Thoracic aorta (tissue), 2 donors: ENCODE data around the gene COL7A1. TPM values are rescaled to one million over a fixed set of nuclear protein-coding genes. Genes with fewer than 3 reads are reported as not detected.

ENCODE experiments used
- ATAC-seq: fragments of 150-250 bp; one replicate; pipeline ENCODE4 v1.8.0; 2017; ENCODE audit warnings: low read depth; ENCODE audit not compliant: insufficient number of reproducible peaks, low FRiP score
- DNase-seq: peaks from one replicate; pipeline ENCODE4 v3.0.0-alpha.2; 2020; ENCODE audit warnings: low spot score
- H3K27ac ChIP-seq, 2 donors: fragments of 200-600 bp; sonication (generic); 1 replicate in 1 of 2; 2 replicates in 1 of 2; pipeline ENCODE4 v1.5.1; 2016; ENCODE audit warnings: mild to moderate bottlenecking in 2 of 2, moderate library complexity in 2 of 2
- H3K27me3 ChIP-seq: fragments of 200-600 bp; sonication (generic); replicated peaks from 2 replicates; pipeline ENCODE4 v1.6.0; 2016; ENCODE audit warnings: mild to moderate bottlenecking; ENCODE audit not compliant: insufficient read depth
- H3K36me3 ChIP-seq: fragments of 200-600 bp; sonication (generic); one replicate; pipeline ENCODE4 v1.5.1; 2016
- H3K4me1 ChIP-seq, 2 donors: fragments of 200-600 bp; sonication (generic); 1 replicate in 1 of 2; 2 replicates in 1 of 2; pipeline versions ENCODE4 v1.5.1 to v1.6.0; 2016; ENCODE audit warnings: low read depth in 2 of 2, mild to moderate bottlenecking in 1 of 2; ENCODE audit not compliant: control insufficient read depth in 1 of 2
- H3K4me3 ChIP-seq: fragments of 200-600 bp; sonication (generic); 2 replicates; pipeline ENCODE4 v1.5.1; 2016; ENCODE audit warnings: mild to moderate bottlenecking
- H3K9me3 ChIP-seq: fragments of 200-600 bp; sonication (generic); 2 replicates; pipeline ENCODE4 v1.5.1; 2016
- CTCF ChIP-seq: fragments of 200-600 bp; sonication (generic); IDR thresholded peaks from one replicate; pipeline ENCODE4 v1.5.1; 2019; ENCODE audit warnings: antibody characterized with exemption
- total RNA-seq, 2 donors: library from RNA; depleted of rRNA; stranded (reverse); fragments of >200 nt; gene quantifications; one replicate each; pipeline versions ENCODE4 v1.1.0 to v1.2.3, GENCODE V29; 2016

Gene COL7A1
- total RNA-seq, 2 donors from 2014 or later = 16.4 to 26.7 TPM

- DNase-seq = no peak
- H3K27ac ChIP-seq = no peak overlapping the region
- H3K27me3 ChIP-seq = no peaks in the 10 kb centered on the region
- no peak for ATAC-seq
- H3K4me3 ChIP-seq = peak overlapping the region; percentile 73
- H3K36me3 ChIP-seq = no peaks in the 10 kb centered on the region
- H3K9me3 ChIP-seq = no peaks in the 10 kb centered on the region
- H3K4me1 ChIP-seq = peaks cover 30 to 55% of the 10 kb centered on the region in 2 donors
- TF ChIP-seq CTCF = no peak
Observed at GRCh38 chr3:48594417-48595049, 596 bp downstream of the COL7A1 start.

- peaks cover 19 to 43% of the 10 kb centered on the region in 2 donors for H3K4me1 ChIP-seq
- H3K9me3 ChIP-seq = no peaks in the 10 kb centered on the region
- no peaks in the 10 kb centered on the region for H3K27me3 ChIP-seq
- TF ChIP-seq CTCF = no peak
- DNase-seq (no peak), ATAC-seq (no peak)
- no peaks in the 10 kb centered on the region for H3K36me3 ChIP-seq
- no peak overlapping the region for H3K27ac ChIP-seq
- no peak overlapping the region for H3K4me3 ChIP-seq
Observed at GRCh38 chr3:48593337-48593736, 1.8 kb downstream of the COL7A1 start.

- Histone ChIP-seq H3K4me1 (peaks cover 14 to 36% of the 10 kb centered on the region in 2 donors), H3K27me3 (no peaks in the 10 kb centered on the region), H3K27ac (no peak overlapping the region), H3K4me3 (no peak overlapping the region), H3K36me3 (no peaks in the 10 kb centered on the region), H3K9me3 (no peaks in the 10 kb centered on the region)
- ATAC-seq = no peak
- no peak for DNase-seq
- no peak for TF ChIP-seq CTCF
Observed at GRCh38 chr3:48592519-48593087, 2.5 kb downstream of the COL7A1 start.

GRCh38 chr3:48591886-48592518 is 3.1 kb downstream of the COL7A1 start:
- ATAC-seq (no peak), DNase-seq (no peak)
- H3K27me3 ChIP-seq = no peaks in the 10 kb centered on the region
- H3K4me1 ChIP-seq = peaks cover 13 to 30% of the 10 kb centered on the region in 2 donors
- no peak for TF ChIP-seq CTCF
- no peaks in the 10 kb centered on the region for H3K9me3 ChIP-seq
- H3K36me3 ChIP-seq = no peaks in the 10 kb centered on the region
- H3K27ac ChIP-seq = no peak overlapping the region
- H3K4me3 ChIP-seq = no peak overlapping the region

GRCh38 chr3:48591436-48591835 is 3.7 kb downstream of the COL7A1 start:
- H3K27me3 ChIP-seq = no peaks in the 10 kb centered on the region
- no peak for DNase-seq
- peaks cover 13 to 24% of the 10 kb centered on the region in 2 donors for H3K4me1 ChIP-seq
- TF ChIP-seq CTCF = no peak
- no peak for ATAC-seq
- H3K36me3 ChIP-seq = no peaks in the 10 kb centered on the region
- H3K27ac ChIP-seq = no peak overlapping the region
- H3K4me3 ChIP-seq = no peak overlapping the region
- H3K9me3 ChIP-seq = no peaks in the 10 kb centered on the region
